H1 (cell line): ENCODE data around the gene TSC2. TPM values are rescaled to one million over a fixed set of nuclear protein-coding genes. Genes with fewer than 3 reads are reported as not detected.

Experiments used
- CTCF ChIA-PET: fragments of 300-600 bp; sonication (Branson Sonifier 250); formaldehyde crosslinking; loops from one replicate; lab custom pipeline; 2021; ENCODE audit not compliant: partially characterized antibody; lab: Charles Lee
- POLR2A ChIA-PET: fragments of 300-600 bp; sonication (Branson Sonifier 250); formaldehyde crosslinking; loops from one replicate; lab custom pipeline; 2021; ENCODE audit warnings: inconsistent platforms; ENCODE audit not compliant: partially characterized antibody; lab: Charles Lee
- DNase-seq, 2 experiments: peaks; one replicate each; pipeline versions ENCODE4 v3.0.0 to v3.0.0-alpha.2; 2010 to 2022; ENCODE audit warnings: low spot score in 2 of 2, low read depth in 1 of 2, mixed read lengths in 1 of 2
- FAIRE-seq: peaks from 2 replicates; lab custom pipeline; 2011; peaks lifted over from hg19 to GRCh38; lab: Jason Lieb, UNC
- H2AFZ ChIP-seq: 2 replicates; pipeline ENCODE4 v1.8.1; 2012; ENCODE audit warnings: low read length, inconsistent platforms
- H2AK5ac ChIP-seq: 2 replicates; pipeline ENCODE4 v1.6.1; 2013; ENCODE audit warnings: low read depth, low read length
- H2BK120ac ChIP-seq: replicated peaks from 2 replicates; pipeline ENCODE3; 2013; ENCODE audit warnings: low read depth, low read length, inconsistent platforms
- H2BK12ac ChIP-seq: 2 replicates; pipeline ENCODE4 v1.6.1; 2013; ENCODE audit warnings: low read depth, low read length
- H2BK15ac ChIP-seq: 2 replicates; pipeline ENCODE4 v1.6.1; 2013; ENCODE audit warnings: low read length
- H2BK20ac ChIP-seq: 2 replicates; pipeline ENCODE4 v1.6.1; 2013; ENCODE audit warnings: low read length
- H2BK5ac ChIP-seq: 2 replicates; pipeline ENCODE4 v1.6.1; 2013; ENCODE audit warnings: low read depth, low read length
- H3K14ac ChIP-seq: 2 replicates; pipeline ENCODE4 v1.6.1; 2013; ENCODE audit warnings: inconsistent platforms; ENCODE audit not compliant: insufficient read length
- H3K18ac ChIP-seq: 2 replicates; pipeline ENCODE4 v1.6.1; 2013; ENCODE audit warnings: low read length; ENCODE audit errors: extremely low read depth
- H3K23ac ChIP-seq: 2 replicates; pipeline ENCODE4 v1.6.1; 2013; ENCODE audit warnings: inconsistent platforms; ENCODE audit not compliant: insufficient read length
- H3K23me2 ChIP-seq: 2 replicates; pipeline ENCODE4 v1.6.1; 2013; ENCODE audit warnings: low read depth, low read length
- H3K27ac ChIP-seq: 2 replicates; pipeline ENCODE4 v1.6.1; 2011; ENCODE audit warnings: low read depth, low read length, inconsistent platforms
- H3K27me3 ChIP-seq, 4 experiments: replicated peaks in 1 of 4; 1 replicate in 1 of 4; 2 replicates in 3 of 4; pipeline versions ENCODE4 v1.6.1 to v1.8.1; 2011 to 2013; ENCODE audit warnings: low read length in 3 of 4, mild to moderate bottlenecking in 3 of 4, inconsistent platforms in 2 of 4, mixed read lengths in 2 of 4, moderate library complexity in 1 of 4; ENCODE audit not compliant: control insufficient read depth in 3 of 4, insufficient read depth in 3 of 4; ENCODE audit errors: extremely low read depth in 1 of 4
- H3K36me3 ChIP-seq, 4 experiments: 2 replicates each; pipeline versions ENCODE4 v1.6.1 to v1.8.1; 2011 to 2013; ENCODE audit warnings: mild to moderate bottlenecking in 4 of 4, low read length in 3 of 4, moderate library complexity in 2 of 4, control low read depth in 1 of 4, inconsistent platforms in 1 of 4; ENCODE audit not compliant: insufficient read depth in 4 of 4, control insufficient read depth in 2 of 4
- H3K4ac ChIP-seq: replicated peaks from 2 replicates; pipeline ENCODE3; 2013; ENCODE audit warnings: low read length, low read depth, mixed read lengths, inconsistent platforms; ENCODE audit not compliant: insufficient read length
- H3K4me1 ChIP-seq, 4 experiments: replicated peaks in 1 of 4; 1 replicate in 1 of 4; 2 replicates in 3 of 4; pipeline versions ENCODE4 v1.6.1 to v1.8.1; 2011 to 2013; ENCODE audit warnings: low read length in 3 of 4, inconsistent platforms in 2 of 4, mixed read lengths in 1 of 4; ENCODE audit not compliant: insufficient read depth in 4 of 4, control insufficient read depth in 3 of 4
- H3K4me2 ChIP-seq, 2 experiments: 2 replicates each; pipeline versions ENCODE4 v1.6.1 to v1.8.1; 2011 to 2013; ENCODE audit warnings: low read depth in 2 of 2, low read length in 2 of 2, control low read depth in 1 of 2, inconsistent platforms in 1 of 2, mild to moderate bottlenecking in 1 of 2; ENCODE audit not compliant: insufficient read depth in 1 of 2
- H3K4me3 ChIP-seq, 4 experiments: fragments of 200-600, 300-600 bp in 1 of 4; sonication (generic), shearing (Covaris generic), sonication (Bioruptor Twin) in 1 of 4; 2 replicates each; pipeline versions ENCODE4 v1.5.1 to v1.8.1; 2011 to 2016; ENCODE audit warnings: low read length in 4 of 4, low read depth in 3 of 4, control low read depth in 2 of 4, inconsistent platforms in 2 of 4, mild to moderate bottlenecking in 2 of 4, mixed read lengths in 1 of 4, moderate library complexity in 1 of 4; ENCODE audit not compliant: insufficient read depth in 2 of 4; ENCODE audit errors: extremely low read depth in 1 of 4
- H3K56ac ChIP-seq: replicated peaks from 2 replicates; pipeline ENCODE3; 2013; ENCODE audit warnings: low read depth, mild to moderate bottlenecking, mixed read lengths, low read length, inconsistent platforms; ENCODE audit not compliant: insufficient read length
- H3K79me1 ChIP-seq: 2 replicates; pipeline ENCODE4 v1.6.1; 2013; ENCODE audit warnings: low read depth, low read length, control low read depth
- H3K79me2 ChIP-seq, 2 experiments: 2 replicates each; pipeline versions ENCODE4 v1.6.1 to v1.8.1; 2012 to 2013; ENCODE audit warnings: low read length in 2 of 2, mild to moderate bottlenecking in 2 of 2, inconsistent platforms in 1 of 2; ENCODE audit not compliant: insufficient read depth in 2 of 2, control insufficient read depth in 1 of 2
- H3K9ac ChIP-seq, 4 experiments: replicated peaks in 1 of 4; 1 replicate in 1 of 4; 2 replicates in 3 of 4; pipeline versions ENCODE4 v1.6.1 to v1.8.1; 2011 to 2013; ENCODE audit warnings: low read depth in 3 of 4, low read length in 3 of 4, control low read depth in 2 of 4, mild to moderate bottlenecking in 2 of 4, moderate library complexity in 2 of 4, inconsistent platforms in 1 of 4; ENCODE audit errors: extremely low read depth in 1 of 4
- H3K9me3 ChIP-seq, 2 experiments: 2 replicates each; pipeline versions ENCODE4 v1.6.1 to v1.8.1; 2012 to 2013; ENCODE audit warnings: mild to moderate bottlenecking in 2 of 2, moderate library complexity in 2 of 2, control low read depth in 1 of 2, inconsistent platforms in 1 of 2, low read depth in 1 of 2, low read length in 1 of 2, mixed read lengths in 1 of 2; ENCODE audit not compliant: insufficient read depth in 2 of 2
- H4K20me1 ChIP-seq, 2 experiments: replicated peaks in 1 of 2; 2 replicates each; pipeline versions ENCODE3 to v1.8.1; 2011 to 2013; ENCODE audit warnings: inconsistent platforms in 2 of 2, low read length in 2 of 2, mild to moderate bottlenecking in 1 of 2; ENCODE audit not compliant: insufficient read depth in 2 of 2, control insufficient read depth in 1 of 2
- H4K5ac ChIP-seq: 2 replicates; pipeline ENCODE4 v1.6.1; 2013; ENCODE audit warnings: low read length, low read depth, mixed read lengths, inconsistent platforms; ENCODE audit not compliant: insufficient read length
- H4K8ac ChIP-seq: 2 replicates; pipeline ENCODE4 v1.8.0; 2013; ENCODE audit warnings: mild to moderate bottlenecking, moderate library complexity, low read length, inconsistent platforms; ENCODE audit not compliant: insufficient read depth; ENCODE audit errors: extremely low read depth
- H4K91ac ChIP-seq: replicated peaks from 2 replicates; pipeline ENCODE3; 2013; ENCODE audit warnings: low read length, mixed read lengths, inconsistent platforms; ENCODE audit not compliant: insufficient read length
- GABPA ChIP-seq: IDR thresholded peaks from 2 replicates; pipeline ENCODE4 v1.6.1; 2011; ENCODE audit warnings: mild to moderate bottlenecking, low read length, moderate library complexity, borderline replicate concordance; ENCODE audit not compliant: insufficient read depth
- SIN3A ChIP-seq, 2 experiments: IDR thresholded peaks in 1 of 2; conservative IDR thresholded peaks in 1 of 2; 2 replicates each; pipeline ENCODE4 v1.6.1; 2011 to 2012; ENCODE audit warnings: low read length in 2 of 2, improper control_type of control experiment in 1 of 2, low read depth in 1 of 2, mild to moderate bottlenecking in 1 of 2
- SP2 ChIP-seq: IDR thresholded peaks from 2 replicates; pipeline ENCODE4 v1.6.1; 2012; ENCODE audit warnings: mild to moderate bottlenecking, low read length, inconsistent platforms
- WGBS, 2 experiments: shearing (Covaris generic) in 1 of 2; methylation state at CpG; one replicate each; pipeline versions ENCODE4 v1.1.6 to v1.1.7; 2013 to 2015; ENCODE audit warnings: low lambda C conversion rate in 2 of 2, mixed read lengths in 2 of 2, inconsistent platforms in 1 of 2, low coverage in 1 of 2, missing lambda C conversion rate in 1 of 2; ENCODE audit not compliant: insufficient replicate concordance in 2 of 2, insufficient coverage in 1 of 2, insufficient read length in 1 of 2; ENCODE audit errors: extremely low coverage in 1 of 2, missing lambda C conversion rate in 1 of 2; 5-methylcytosine and 5-hydroxymethylcytosine counted together
- polyA plus RNA-seq, 7 experiments: library from polyadenylated mRNA; depleted of rRNA in 3 of 7; stranded (reverse) in 5 of 7; unstranded in 2 of 7; fragments of >200 nt in 5 of 7; fragments of 200-250 nt in 2 of 7; gene quantifications; 1 replicate in 5 of 7; 2 replicates in 1 of 7; 4 replicates in 1 of 7; pipeline versions ENCODE4 v1.2.1 to v1.2.3, GENCODE V29; 2011 to 2013; ENCODE audit warnings: missing spikeins in 2 of 7, mixed read lengths in 2 of 7
- total RNA-seq: library from RNA; stranded (reverse); fragmentation: NEBNext Ultra II Directional; extraction: Animal tissue kit (Norgen Biotek cat#: 25700); gene quantifications from 2 replicates; pipeline ENCODE4 v1.2.1, GENCODE V29; 2021

TSC2 gene
- total and polyA plus RNA-seq, 2 of the 8 experiments (the other 6 are each of a cell fraction or from before 2014, with no cell fraction given) = 65.9 to 96.6 TPM

DNA sequence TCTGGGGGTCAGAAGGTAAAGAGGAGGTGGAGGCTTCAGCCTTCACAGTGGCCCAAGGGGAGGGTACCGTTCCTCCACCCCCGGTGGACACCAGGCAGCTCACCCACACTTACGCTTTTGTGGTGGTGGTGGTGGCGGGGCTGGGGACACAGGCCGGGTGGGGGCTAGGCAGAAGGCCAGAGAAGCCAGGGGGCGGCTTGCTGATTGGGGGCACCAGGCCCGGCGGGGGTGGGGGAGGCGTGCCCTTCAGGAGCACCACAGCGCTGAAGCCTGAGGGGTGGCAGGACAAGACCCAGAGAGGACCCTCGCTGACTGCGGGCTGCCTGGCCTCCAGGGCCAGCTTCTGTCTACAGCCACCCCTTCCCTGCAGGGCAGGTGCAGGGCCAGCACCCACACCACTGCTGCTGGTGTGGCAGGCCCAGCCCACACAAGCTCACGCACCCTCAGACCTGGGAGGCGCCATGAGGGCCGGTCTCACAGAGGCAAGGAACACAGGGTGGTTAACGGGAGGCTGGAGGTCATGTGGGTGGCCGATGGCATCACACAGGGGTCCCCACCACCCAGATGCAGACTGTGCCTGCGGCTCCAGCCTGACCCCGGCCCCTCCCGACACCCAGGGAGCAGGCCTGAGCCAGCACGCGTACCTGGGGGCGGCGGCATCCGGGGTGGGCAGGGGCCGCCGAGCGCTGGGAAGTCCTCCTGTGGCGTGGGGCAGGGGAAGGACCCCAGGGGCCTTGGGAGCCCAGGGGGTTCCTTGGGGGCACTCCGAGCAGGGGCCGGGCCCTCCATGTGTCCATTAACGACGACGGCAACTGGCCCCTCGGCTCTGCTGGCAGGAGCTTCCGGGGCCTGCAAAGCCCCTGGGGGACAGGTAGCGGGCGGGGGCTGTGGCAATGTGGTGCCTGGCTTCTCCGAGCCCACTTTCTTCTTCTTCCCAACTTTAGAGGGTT, 48.7 kb upstream of the TSC2 start:
- no peak overlapping the region for H4K5ac ChIP-seq
- no peaks in the 10 kb centered on the region for H3K79me1 ChIP-seq
- FAIRE-seq (no peak), DNase-seq (no peak)
- H2BK15ac ChIP-seq = no peak overlapping the region
- no peak overlapping the region for H2BK20ac ChIP-seq
- H3K27me3 ChIP-seq = no peaks in the 10 kb centered on the region
- no peak overlapping the region for H2BK12ac ChIP-seq
- no peaks in the 10 kb centered on the region for H3K23me2 ChIP-seq
- no peak overlapping the region for H2AFZ ChIP-seq
- H3K9ac ChIP-seq = no peak overlapping the region
- ChIA-PET POLR2A (interaction anchor here (2.1 to 28.2 kb wide), 4 partner anchors 20 to 156 kb away, joined by 5 to 736 read pairs (median 8); partner anchors contain the start of genes NDUFB10, RNF151, RPS2 and TBL3), CTCF (interaction anchor here (1.1 to 2.8 kb wide), 3 partner anchors 14 to 141 kb away, joined by 3 to 8 read pairs (median 6); no protein-coding TSS in a partner anchor)
- H3K4ac ChIP-seq = no peak overlapping the region
- no peak overlapping the region for H3K4me3 ChIP-seq
- no peak overlapping the region for H3K27ac ChIP-seq
- H3K18ac ChIP-seq = no peak overlapping the region
- H2BK5ac ChIP-seq = no peak overlapping the region; the same call in 1 of the 2 replicates
- 94% methylated on average over 22 of the region's 39 CpGs; no CpG with 5 or more reads in 1 of the 2 experiments for whole genome bisulfite sequencing, 2 experiments
- H3K4me2 ChIP-seq = no peak overlapping the region
- no peak overlapping the region for H3K56ac ChIP-seq
- H3K14ac ChIP-seq = no peak overlapping the region
- no peak overlapping the region for H4K91ac ChIP-seq
- no peak overlapping the region for H4K8ac ChIP-seq
- H2BK120ac ChIP-seq = no peak overlapping the region
- peaks cover 24 to 52% (median 42%) of the 10 kb centered on the region in 4 experiments for H3K36me3 ChIP-seq
- peaks cover 0 to 8% of the 10 kb centered on the region in 2 experiments; a peak in 1 of 4 replicates for H3K79me2 ChIP-seq
- no peak overlapping the region for H2AK5ac ChIP-seq
- no peaks in the 10 kb centered on the region for H3K9me3 ChIP-seq
- H3K4me1 ChIP-seq = peaks cover 0 to 4% (median 1%) of the 10 kb centered on the region in 4 experiments; a peak in 5 of 7 replicates
- no peak overlapping the region for H3K23ac ChIP-seq
- peaks cover 12 to 32% of the 10 kb centered on the region in 2 experiments for H4K20me1 ChIP-seq
- TF ChIP-seq GABPA = no peak
- no peak for TF ChIP-seq SP2
- no peak for TF ChIP-seq SIN3A (conservative IDR thresholded peaks at IDR 0.05 in 1 of 2, IDR thresholded peaks at IDR 0.05 in 1 of 2; ENCODE audit: low read depth in 1 of 2, low read length in 2 of 2)
